ENCODE data around the gene ATP5F1D.

The ATP5F1D gene

DNA sequence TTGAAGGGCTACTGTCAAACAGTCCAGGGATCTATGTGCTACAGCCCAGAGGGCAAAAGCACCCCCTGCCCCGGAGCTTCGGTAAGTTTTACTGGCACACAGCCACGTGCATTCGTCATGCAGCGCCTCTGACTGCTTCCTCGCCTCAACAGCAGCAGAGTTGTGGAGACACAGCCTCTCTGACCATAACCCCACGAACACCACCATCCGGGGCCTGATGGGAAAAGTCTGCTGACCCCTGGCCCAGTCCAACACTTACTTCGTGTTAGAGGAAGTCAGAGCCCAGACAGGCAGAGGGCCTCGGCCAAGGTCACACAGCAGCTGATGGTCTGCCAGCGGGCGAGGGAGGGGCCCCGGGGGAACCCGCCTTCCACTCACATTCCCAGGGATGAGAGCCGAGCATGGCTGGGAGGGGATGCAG is 8.9 kb upstream of the ATP5F1D start:
- no peak for DNase-seq (ENCODE audit: low spot score)

- no peak for DNase-seq (ENCODE audit: low spot score)
Measured at GRCh38 chr19:1233115-1233667, 8.4 kb upstream of the ATP5F1D start.

- no peak for DNase-seq (ENCODE audit: low spot score)
Measured at GRCh38 chr19:1234051-1234954, 7.2 kb upstream of the ATP5F1D start.

- DNase-seq (ENCODE audit: low spot score), result no peak
Measured at GRCh38 chr19:1234955-1235380, 6.6 kb upstream of the ATP5F1D start.

DNA sequence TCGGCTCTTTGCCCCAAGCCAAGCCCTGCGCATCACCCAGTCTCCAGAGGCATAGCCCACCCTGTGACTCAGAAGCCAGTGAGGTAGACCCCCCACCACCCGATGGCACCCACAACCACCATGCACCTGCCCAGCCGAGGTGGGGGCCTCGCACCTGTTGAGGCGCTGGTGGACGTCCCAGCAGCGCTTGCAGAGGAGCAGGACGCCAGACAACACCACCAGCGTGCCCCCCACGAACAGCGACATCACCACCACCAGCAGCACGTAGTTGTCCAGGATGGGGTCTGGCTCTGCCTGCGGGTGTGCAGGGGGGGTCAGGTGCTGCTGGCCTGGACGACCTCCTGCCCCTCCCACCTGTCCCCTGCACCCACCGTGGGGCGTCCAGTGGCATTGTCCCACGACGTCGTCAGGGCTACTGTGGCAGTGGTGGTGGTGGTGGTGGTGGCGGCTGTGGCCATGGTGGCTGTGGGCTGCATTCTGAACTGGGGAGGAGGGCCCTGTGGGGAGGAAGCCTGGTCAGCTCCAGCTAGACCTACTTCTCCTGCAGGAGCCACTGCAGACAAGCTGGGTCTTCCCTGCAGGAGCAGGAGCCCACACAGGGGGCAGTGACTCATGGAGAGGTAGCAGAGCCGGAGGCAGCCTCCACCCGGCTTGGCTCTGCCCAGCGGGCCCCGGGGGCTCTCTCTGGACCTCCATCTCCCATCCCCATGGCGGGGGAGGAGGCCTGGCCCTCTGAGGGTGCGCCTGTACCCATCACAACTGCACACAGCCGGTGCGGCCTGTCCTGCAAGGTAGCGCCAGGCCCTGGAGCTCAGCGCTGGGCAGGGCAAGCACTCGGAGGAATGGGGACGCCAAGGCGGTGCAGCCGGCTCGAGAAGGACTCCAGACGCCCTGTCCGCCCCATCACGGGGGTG is 5.7 kb upstream of the ATP5F1D start:
- no peak for DNase-seq (ENCODE audit: low spot score)

GRCh38 chr19:1236576-1236975 is 5.0 kb upstream of the ATP5F1D start:
- DNase-seq (ENCODE audit: low spot score), result peak; percentile 64

- no peak for DNase-seq (ENCODE audit: low spot score)
Measured at GRCh38 chr19:1237027-1237659, 4.4 kb upstream of the ATP5F1D start.

GRCh38 chr19:1237754-1238368 is 3.7 kb upstream of the ATP5F1D start, which contains the start of gene CBARP:
Gene CBARP, minus strand, starts transcription at chr19:1238005. Its CDS starts 1,905 bp downstream, at chr19:1236100.
- no peak for DNase-seq (ENCODE audit: low spot score)

DNA sequence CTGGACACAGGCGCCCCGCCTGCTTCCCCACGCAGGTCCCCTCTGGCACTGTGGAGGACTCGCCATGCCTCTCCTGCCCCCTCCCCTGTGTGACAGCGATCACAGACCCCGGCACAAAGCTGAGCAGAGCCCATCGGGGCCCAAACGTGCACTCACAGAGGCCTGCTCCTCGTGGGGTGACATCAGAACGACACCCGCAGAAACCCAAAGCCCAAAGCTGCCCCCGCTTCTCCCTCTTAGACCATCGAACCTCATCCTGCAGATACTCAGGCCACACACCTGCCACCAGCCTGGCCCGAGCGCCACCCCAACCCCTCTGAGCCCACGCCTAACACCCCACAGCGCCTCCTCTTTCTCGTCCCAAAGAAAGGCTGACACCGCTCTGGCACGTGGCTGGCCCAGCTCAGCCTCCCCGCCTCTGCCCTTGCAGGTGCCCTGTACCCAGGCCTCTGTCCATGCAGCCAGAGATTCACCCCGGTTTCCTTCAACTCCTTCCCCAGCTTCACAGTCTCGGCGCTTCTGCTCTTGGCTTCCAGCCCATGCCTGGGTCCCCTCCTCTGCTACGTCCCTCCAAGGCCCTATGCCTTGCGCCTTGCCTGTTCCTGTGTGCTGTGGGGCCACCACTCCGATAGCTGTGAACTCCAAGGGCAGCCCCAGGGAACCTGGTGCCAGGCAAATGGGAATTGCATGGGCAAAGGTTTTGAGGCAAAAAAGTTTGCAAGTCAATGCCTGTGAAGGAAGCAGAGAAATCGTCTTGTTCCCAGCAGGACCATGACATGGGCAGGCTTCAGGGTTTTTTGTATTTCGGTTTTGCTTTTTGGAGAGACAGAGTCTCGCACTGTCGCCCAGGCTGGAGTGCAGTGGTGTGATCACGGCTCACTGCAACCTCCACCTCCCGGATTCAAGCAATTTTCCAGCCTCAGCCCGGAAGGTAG is 2.9 kb upstream of the ATP5F1D start:
- DNase-seq (ENCODE audit: low spot score), result no peak

- no peak for DNase-seq (ENCODE audit: low spot score)
Measured at GRCh38 chr19:1239420-1239795, 2.1 kb upstream of the ATP5F1D start.

GRCh38 chr19:1239796-1240737 is 1.5 kb upstream of the ATP5F1D start:
- peak; percentile 88 for DNase-seq (ENCODE audit: low spot score)

- no peak for DNase-seq (ENCODE audit: low spot score)
Measured at GRCh38 chr19:1240925-1241324, 626 bp upstream of the ATP5F1D start.

DNA sequence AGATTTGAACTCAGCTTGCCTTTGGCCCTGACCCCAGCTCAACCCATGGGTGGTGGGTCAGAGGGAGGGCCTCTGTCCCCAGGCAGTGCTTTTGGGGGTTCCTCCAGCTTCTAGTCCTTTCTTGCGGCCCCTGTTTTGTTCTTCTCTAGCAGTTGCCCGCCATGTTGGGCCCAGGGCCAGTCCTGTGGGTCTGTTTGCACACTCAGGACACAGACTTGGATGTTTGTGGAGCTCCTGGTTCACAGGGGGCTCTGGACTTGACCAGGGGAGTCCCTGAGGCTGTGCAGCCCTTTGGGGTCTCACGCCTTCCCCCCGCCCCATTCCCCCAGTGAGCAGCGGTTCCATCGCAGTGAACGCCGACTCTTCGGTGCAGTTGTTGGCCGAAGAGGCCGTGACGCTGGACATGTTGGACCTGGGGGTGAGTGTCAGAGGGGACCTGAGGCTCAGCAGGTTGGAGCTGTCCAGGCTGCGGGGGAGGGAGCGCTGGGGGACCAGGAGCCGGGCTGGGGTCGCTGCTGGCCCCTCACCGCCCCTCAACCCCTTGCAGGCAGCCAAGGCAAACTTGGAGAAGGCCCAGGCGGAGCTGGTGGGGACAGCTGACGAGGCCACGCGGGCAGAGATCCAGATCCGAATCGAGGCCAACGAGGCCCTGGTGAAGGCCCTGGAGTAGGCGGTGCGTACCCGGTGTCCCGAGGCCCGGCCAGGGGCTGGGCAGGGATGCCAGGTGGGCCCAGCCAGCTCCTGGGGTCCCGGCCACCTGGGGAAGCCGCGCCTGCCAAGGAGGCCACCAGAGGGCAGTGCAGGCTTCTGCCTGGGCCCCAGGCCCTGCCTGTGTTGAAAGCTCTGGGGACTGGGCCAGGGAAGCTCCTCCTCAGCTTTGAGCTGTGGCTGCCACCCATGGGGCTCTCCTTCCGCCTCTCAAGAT is 2.5 kb downstream of the ATP5F1D start:
- DNase-seq (ENCODE audit: low spot score), result peak; percentile 81

DNA sequence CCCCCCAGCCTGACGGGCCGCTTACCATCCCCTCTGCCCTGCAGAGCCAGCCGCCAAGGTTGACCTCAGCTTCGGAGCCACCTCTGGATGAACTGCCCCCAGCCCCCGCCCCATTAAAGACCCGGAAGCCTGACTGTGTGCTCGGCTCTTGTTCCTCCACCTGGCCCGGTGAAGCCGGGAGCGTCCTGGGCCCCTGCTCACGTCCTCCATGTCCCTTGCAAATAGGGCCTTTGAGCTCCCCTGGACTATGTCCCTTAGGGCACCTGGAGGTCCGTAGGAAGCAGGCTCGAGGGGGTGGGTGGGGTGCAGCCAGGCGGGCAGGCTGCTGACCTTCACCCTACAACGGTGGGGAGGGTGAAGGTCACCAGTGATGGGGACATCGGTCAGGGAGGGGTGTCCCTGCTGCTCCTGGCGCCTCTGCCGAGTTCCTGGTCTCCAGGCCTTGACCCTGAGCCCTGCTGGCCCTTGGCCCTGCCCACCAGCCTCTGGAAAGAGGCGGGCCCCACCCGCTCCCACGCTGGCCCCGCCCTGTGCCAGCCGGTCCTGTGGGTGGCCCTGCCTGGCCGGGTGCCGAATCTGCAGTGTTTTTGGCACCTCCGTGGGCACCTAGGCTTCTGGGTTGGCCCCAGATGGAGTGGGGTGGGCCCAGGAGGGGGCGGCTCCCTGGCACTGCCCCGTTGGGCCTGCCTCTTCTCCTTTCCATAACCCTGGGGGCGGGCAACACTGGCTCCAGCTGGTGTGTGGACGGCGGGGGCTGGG is 3.3 kb downstream of the ATP5F1D start:
- DNase-seq (ENCODE audit: low spot score), result no peak

DNA sequence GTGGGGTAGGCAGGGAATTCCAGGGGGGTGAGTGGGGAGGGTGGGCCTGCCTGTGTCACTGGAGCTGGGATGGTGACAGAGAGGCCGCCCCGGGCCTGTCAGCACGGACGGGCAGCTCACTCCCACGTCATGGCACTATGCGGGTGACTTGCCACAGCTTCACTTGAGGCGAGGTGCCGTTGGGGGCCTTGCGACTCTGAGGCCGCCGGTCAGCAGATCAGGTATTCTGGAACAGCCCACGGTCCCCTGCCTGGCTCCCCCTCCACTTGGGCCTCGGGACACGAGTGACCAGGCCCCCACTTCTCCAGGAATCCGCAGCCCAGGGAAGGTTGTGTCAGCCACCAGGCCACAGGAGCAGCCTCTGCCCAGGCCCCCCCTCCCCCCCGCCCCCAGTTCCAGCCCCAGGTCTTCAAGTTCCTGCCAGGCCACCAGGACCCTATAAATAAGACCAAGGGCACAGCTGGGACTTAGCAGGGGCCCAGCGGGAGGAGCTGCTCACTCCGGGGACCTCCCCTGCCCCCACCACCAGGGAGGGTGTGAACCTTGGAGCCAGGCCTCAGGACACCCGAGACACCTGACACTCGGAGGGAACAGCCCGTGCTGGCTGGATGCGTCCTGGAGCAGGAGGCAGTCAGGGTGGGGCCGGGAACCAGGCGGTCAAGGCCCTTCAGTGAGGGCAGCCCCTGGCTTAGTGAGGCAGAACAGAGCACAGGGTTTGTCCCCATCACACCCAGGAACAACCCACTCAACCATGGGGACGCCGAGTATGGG is 4.1 kb downstream of the ATP5F1D start:
- no peak for DNase-seq (ENCODE audit: low spot score)

All from SK-N-DZ (cell line).